ENCODE results near the gene VANGL2.

DNA sequence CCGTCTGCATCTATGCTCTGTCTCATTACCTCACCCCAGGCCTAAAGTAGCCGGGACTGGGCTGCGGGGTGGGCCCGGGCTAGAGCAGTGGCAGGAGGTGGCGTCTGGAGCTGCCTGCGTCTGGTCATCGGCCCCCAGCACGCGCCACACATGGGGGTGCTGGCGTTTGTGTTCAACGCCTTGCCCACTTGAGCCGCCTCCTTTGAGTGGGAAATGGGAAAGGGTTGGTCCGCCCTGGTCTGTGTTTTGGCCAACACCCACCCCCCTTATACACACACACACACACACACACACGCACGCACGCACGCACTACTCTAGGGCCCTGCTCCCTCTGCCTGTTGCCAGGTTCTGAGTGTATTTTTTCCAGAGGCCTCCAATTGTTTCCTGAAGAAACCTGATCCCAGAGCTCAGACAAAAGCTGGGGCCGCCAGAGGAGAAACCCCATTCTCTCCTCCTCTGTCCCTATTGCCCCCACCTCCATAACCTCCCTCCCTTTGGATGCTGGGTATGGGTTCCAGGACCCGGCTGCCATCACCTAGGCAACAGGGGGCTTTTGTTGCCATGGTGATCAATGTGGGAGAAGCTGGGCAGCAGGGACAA, 10.1 kb downstream of the VANGL2 start:
- TF ChIP-seq EZH2 (IDR thresholded peaks at IDR 0.05; ENCODE audit: borderline replicate concordance, low read length) = no peak
- TF ChIP-seq, protein P1, sequence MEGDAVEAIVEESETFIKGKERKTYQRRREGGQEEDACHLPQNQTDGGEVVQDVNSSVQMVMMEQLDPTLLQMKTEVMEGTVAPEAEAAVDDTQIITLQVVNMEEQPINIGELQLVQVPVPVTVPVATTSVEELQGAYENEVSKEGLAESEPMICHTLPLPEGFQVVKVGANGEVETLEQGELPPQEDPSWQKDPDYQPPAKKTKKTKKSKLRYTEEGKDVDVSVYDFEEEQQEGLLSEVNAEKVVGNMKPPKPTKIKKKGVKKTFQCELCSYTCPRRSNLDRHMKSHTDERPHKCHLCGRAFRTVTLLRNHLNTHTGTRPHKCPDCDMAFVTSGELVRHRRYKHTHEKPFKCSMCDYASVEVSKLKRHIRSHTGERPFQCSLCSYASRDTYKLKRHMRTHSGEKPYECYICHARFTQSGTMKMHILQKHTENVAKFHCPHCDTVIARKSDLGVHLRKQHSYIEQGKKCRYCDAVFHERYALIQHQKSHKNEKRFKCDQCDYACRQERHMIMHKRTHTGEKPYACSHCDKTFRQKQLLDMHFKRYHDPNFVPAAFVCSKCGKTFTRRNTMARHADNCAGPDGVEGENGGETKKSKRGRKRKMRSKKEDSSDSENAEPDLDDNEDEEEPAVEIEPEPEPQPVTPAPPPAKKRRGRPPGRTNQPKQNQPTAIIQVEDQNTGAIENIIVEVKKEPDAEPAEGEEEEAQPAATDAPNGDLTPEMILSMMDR (IDR thresholded peaks at IDR 0.05; ENCODE audit: low read length) = no peak

All from OCI-LY1 (cell line).